Measurements from ENCODE around the gene PPP1R3D. TPM values are rescaled to one million over a fixed set of nuclear protein-coding genes. Genes with fewer than 3 reads are reported as not detected.

The PPP1R3D gene
- total RNA-seq, 1 experiment from 2014 or later, result 2.7 TPM

GRCh38 chr20:59931511-59932312 lies 8.4 kb downstream of the PPP1R3D start:
- Histone ChIP-seq H3K4me1 (ENCODE audit: control insufficient read depth in 1 of 2, insufficient read depth in 2 of 2, low read length in 2 of 2) (peaks cover 2 to 8% of the 10 kb centered on the region in 2 experiments; a peak in 3 of 4 replicates), H3K9ac (ENCODE audit: low read length) (no peak overlapping the region), H4K20me1 (ENCODE audit: insufficient read depth) (no peaks in the 10 kb centered on the region), H3K36me3 (ENCODE audit: control insufficient read depth in 1 of 2, insufficient read depth in 2 of 2, low read length in 2 of 2) (no peaks in the 10 kb centered on the region), H3K27me3 (ENCODE audit: insufficient read depth, low read length) (peaks cover 8% of the 10 kb centered on the region; the same call in 1 of the 2 replicates), H3K79me2 (ENCODE audit: insufficient read depth, low read length) (no peaks in the 10 kb centered on the region), H3K4me3 (replicated peaks in 1 of 2; ENCODE audit: low read depth in 1 of 2, low read length in 2 of 2) (no peak overlapping the region), H2AFZ (ENCODE audit: low read depth, low read length, poor library complexity, severe bottlenecking) (no peak overlapping the region), H3K27ac (ENCODE audit: low read depth, low read length) (no peak overlapping the region), H3K4me2 (ENCODE audit: low read length) (no peak overlapping the region), H3K9me2 (ENCODE audit: insufficient read depth) (no peaks in the 10 kb centered on the region), H3K9me3 (ENCODE audit: control insufficient read depth in 1 of 2, insufficient read depth in 1 of 2, low read depth in 1 of 2, low read length in 2 of 2) (no peaks in the 10 kb centered on the region)
- intact Hi-C loops (cut with micrococcal nuclease), result no loop called here
- ChIA-PET POLR2A (interaction anchor here (1.5 kb wide), 1 partner anchor 8 kb away, joined by 4 read pairs; the partner anchor contains the start of genes FAM217B and PPP1R3D), RAD21 (ENCODE audit: low non-redundant PET in 1 of 2, low total read pairs in 2 of 2, uncharacterized antibody in 2 of 2, unreplicated experiment in 2 of 2) (no interaction called here), CTCF (no interaction called here)
- no peak for ATAC-seq
- no peak for DNase-seq (ENCODE audit: low read depth, low spot score)
- BruUV-seq (replicated peaks), result no TSS peak
- no peak for TF ChIP-seq JUND (IDR thresholded peaks at IDR 0.05)

GRCh38 chr20:59925899-59926298 lies 14.2 kb downstream of the PPP1R3D start:
- H3K27me3 ChIP-seq (ENCODE audit: insufficient read depth, low read length), result peaks cover 32% of the 10 kb centered on the region
- H2AFZ ChIP-seq (ENCODE audit: low read depth, low read length, poor library complexity, severe bottlenecking), result no peak overlapping the region
- ChIA-PET RAD21 (ENCODE audit: low non-redundant PET in 1 of 2, low total read pairs in 2 of 2, uncharacterized antibody in 2 of 2, unreplicated experiment in 2 of 2) (no interaction called here), POLR2A (no interaction called here), CTCF (interaction anchor here (1.0 kb wide), 1 partner anchor 8 kb away, joined by 3 read pairs; the partner anchor contains the start of gene SYCP2)
- BruUV-seq (replicated peaks), result no TSS peak
- no peaks in the 10 kb centered on the region for H3K36me3 ChIP-seq (ENCODE audit: control insufficient read depth in 1 of 2, insufficient read depth in 2 of 2, low read length in 2 of 2)
- intact Hi-C loops (cut with micrococcal nuclease), result no loop called here
- H3K9ac ChIP-seq (ENCODE audit: low read length), result no peak overlapping the region
- H3K4me2 ChIP-seq (ENCODE audit: low read length), result no peak overlapping the region
- no peaks in the 10 kb centered on the region for H3K9me2 ChIP-seq (ENCODE audit: insufficient read depth)
- no peaks in the 10 kb centered on the region; a peak in 1 of 4 replicates for H3K4me1 ChIP-seq (ENCODE audit: control insufficient read depth in 1 of 2, insufficient read depth in 2 of 2, low read length in 2 of 2)
- no peaks in the 10 kb centered on the region for H3K9me3 ChIP-seq (ENCODE audit: control insufficient read depth in 1 of 2, insufficient read depth in 1 of 2, low read depth in 1 of 2, low read length in 2 of 2)
- TF ChIP-seq SRF (IDR thresholded peaks at IDR 0.05; ENCODE audit: low read depth), result no peak
- no peaks in the 10 kb centered on the region for H3K79me2 ChIP-seq (ENCODE audit: insufficient read depth, low read length)
- ATAC-seq (no peak), DNase-seq (ENCODE audit: low read depth, low spot score) (no peak)
- H3K27ac ChIP-seq (ENCODE audit: low read depth, low read length), result no peak overlapping the region
- H4K20me1 ChIP-seq (ENCODE audit: insufficient read depth), result no peaks in the 10 kb centered on the region
- no peak overlapping the region for H3K4me3 ChIP-seq (replicated peaks in 1 of 2; ENCODE audit: low read depth in 1 of 2, low read length in 2 of 2)
